Parathyroid adenoma (tissue), 2 donors: ENCODE results near the gene PLOD3.

Experiments
- H2AFZ ChIP-seq: fragments of 300-600 bp; sonication (generic); one replicate; pipeline ENCODE4 v1.7.0; 2017; ENCODE audit warnings: antibody characterized with exemption, mild to moderate bottlenecking
- H3K27ac ChIP-seq: fragments of 300-600 bp; sonication (generic); one replicate; pipeline ENCODE4 v1.7.0; 2017
- H3K27me3 ChIP-seq: fragments of 300-600 bp; sonication (generic); one replicate; pipeline ENCODE4 v1.7.0; 2017; ENCODE audit warnings: low read length; ENCODE audit not compliant: control insufficient read depth, insufficient read depth
- H3K36me3 ChIP-seq: fragments of 300-600 bp; sonication (generic); one replicate; pipeline ENCODE4 v1.7.0; 2017; ENCODE audit warnings: low read length; ENCODE audit not compliant: control insufficient read depth, insufficient read depth
- H3K4me1 ChIP-seq: fragments of 300-600 bp; sonication (generic); one replicate; pipeline ENCODE4 v1.7.0; 2017; ENCODE audit warnings: control low read depth
- H3K4me2 ChIP-seq: fragments of 300-600 bp; sonication (generic); one replicate; pipeline ENCODE4 v1.7.0; 2017; ENCODE audit warnings: low read length
- H3K4me3 ChIP-seq: fragments of 300-600 bp; sonication (generic); one replicate; pipeline ENCODE4 v1.7.0; 2017; ENCODE audit warnings: low read depth, low read length
- H3K79me2 ChIP-seq: fragments of 300-600 bp; sonication (generic); one replicate; pipeline ENCODE4 v1.7.0; 2017; ENCODE audit warnings: control low read depth
- H3K9ac ChIP-seq: fragments of 300-600 bp; sonication (generic); one replicate; pipeline ENCODE4 v1.7.0; 2017; ENCODE audit warnings: mild to moderate bottlenecking
- H3K9me3 ChIP-seq: fragments of 300-600 bp; sonication (generic); one replicate; pipeline ENCODE4 v1.7.0; 2017; ENCODE audit warnings: low read length; ENCODE audit not compliant: control insufficient read depth
- TF ChIP-seq, protein P1 (sequence below): fragments of 300-600 bp; sonication (generic); IDR thresholded peaks from one replicate; pipeline ENCODE4 v1.7.0; 2017; ENCODE audit warnings: antibody characterized with exemption, mild to moderate bottlenecking
- donor health status: primary hyperparathyroidism.

Gene PLOD3

GRCh38 chr7:101231644-101232043, 14.3 kb upstream of the PLOD3 start:
- Histone ChIP-seq H3K79me2 (no peaks in the 10 kb centered on the region), H3K9ac (no peak overlapping the region), H3K27me3 (no peaks in the 10 kb centered on the region), H2AFZ (peak overlapping the region; percentile 93), H3K27ac (peak overlapping the region; percentile 78), H3K4me2 (peak overlapping the region; percentile 82), H3K4me1 (peaks cover 12% of the 10 kb centered on the region), H3K9me3 (no peaks in the 10 kb centered on the region), H3K4me3 (peak overlapping the region; percentile 45), H3K36me3 (no peaks in the 10 kb centered on the region)
- TF ChIP-seq, protein P1, sequence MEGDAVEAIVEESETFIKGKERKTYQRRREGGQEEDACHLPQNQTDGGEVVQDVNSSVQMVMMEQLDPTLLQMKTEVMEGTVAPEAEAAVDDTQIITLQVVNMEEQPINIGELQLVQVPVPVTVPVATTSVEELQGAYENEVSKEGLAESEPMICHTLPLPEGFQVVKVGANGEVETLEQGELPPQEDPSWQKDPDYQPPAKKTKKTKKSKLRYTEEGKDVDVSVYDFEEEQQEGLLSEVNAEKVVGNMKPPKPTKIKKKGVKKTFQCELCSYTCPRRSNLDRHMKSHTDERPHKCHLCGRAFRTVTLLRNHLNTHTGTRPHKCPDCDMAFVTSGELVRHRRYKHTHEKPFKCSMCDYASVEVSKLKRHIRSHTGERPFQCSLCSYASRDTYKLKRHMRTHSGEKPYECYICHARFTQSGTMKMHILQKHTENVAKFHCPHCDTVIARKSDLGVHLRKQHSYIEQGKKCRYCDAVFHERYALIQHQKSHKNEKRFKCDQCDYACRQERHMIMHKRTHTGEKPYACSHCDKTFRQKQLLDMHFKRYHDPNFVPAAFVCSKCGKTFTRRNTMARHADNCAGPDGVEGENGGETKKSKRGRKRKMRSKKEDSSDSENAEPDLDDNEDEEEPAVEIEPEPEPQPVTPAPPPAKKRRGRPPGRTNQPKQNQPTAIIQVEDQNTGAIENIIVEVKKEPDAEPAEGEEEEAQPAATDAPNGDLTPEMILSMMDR, result no peak

- Histone ChIP-seq H3K9me3 (no peaks in the 10 kb centered on the region), H2AFZ (no peak overlapping the region), H3K79me2 (peaks cover 7% of the 10 kb centered on the region), H3K36me3 (no peaks in the 10 kb centered on the region), H3K9ac (no peak overlapping the region), H3K27ac (peak overlapping the region; percentile 84), H3K4me1 (peaks cover 9% of the 10 kb centered on the region), H3K27me3 (no peaks in the 10 kb centered on the region), H3K4me2 (no peak overlapping the region), H3K4me3 (no peak overlapping the region)
- TF ChIP-seq, protein P1, result no peak
These were observed 9.3 kb upstream of the PLOD3 start for GRCh38 chr7:101226721-101227120.

DNA sequence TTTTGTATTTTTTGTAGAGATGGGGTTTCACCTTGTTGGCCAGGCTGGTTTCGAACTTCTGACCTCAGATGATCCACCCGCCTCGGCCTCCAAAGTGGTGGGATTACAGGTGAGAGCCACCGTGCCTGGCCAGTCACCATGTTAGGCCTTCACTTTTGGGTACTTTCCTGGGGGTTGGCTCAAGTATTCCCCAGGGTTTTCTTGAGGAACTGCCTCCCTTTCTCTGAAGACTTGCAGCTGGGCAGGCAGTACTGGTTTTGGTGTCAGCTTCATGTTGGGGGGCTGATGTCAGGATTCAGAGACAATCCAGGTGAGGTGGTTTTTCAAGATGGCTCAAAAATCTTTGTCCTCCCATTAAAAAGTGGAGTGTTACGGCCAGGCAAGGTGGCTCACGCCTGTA, 8.3 kb upstream of the PLOD3 start:
- Histone ChIP-seq H3K36me3 (no peaks in the 10 kb centered on the region), H3K27me3 (no peaks in the 10 kb centered on the region), H3K4me2 (no peak overlapping the region), H3K4me1 (peaks cover 8% of the 10 kb centered on the region), H3K79me2 (peaks cover 13% of the 10 kb centered on the region), H3K27ac (no peak overlapping the region), H3K4me3 (no peak overlapping the region), H3K9ac (no peak overlapping the region), H2AFZ (no peak overlapping the region), H3K9me3 (no peaks in the 10 kb centered on the region)
- TF ChIP-seq, protein P1, result no peak

- H3K9me3 ChIP-seq, result no peaks in the 10 kb centered on the region
- peaks cover 8% of the 10 kb centered on the region for H3K4me1 ChIP-seq
- no peaks in the 10 kb centered on the region for H3K27me3 ChIP-seq
- no peak overlapping the region for H2AFZ ChIP-seq
- H3K36me3 ChIP-seq, result no peaks in the 10 kb centered on the region
- H3K4me3 ChIP-seq, result no peak overlapping the region
- no peak overlapping the region for H3K9ac ChIP-seq
- peaks cover 33% of the 10 kb centered on the region for H3K79me2 ChIP-seq
- H3K4me2 ChIP-seq, result no peak overlapping the region
- no peak overlapping the region for H3K27ac ChIP-seq
- TF ChIP-seq, protein P1, result no peak
These were observed 6.1 kb upstream of the PLOD3 start for GRCh38 chr7:101223528-101223927.

DNA sequence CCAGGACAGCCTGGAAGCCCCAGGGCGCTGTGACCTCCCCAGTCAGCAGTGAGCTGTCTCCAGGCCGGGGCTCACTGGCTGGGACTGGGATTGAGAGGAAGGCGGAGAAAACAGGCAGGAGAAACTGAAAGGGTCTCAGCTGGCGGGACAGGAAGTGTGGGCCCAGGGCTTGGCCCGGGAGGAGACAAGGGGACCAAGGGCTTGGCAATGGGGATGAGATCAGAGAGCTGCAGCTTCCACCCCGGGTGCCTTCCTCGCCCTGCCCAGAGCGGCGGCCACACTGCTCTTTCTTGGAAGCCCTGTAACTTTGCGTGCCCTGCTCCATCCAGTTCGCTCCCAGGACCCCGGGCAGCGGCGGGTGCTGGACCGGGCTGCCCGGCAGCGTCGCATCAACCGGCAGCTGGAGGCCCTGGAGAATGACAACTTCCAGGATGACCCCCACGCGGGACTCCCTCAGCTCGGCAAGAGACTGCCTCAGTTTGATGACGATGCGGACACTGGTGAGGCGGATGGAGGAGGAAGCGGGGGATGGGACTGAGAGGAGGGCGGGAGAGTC, 5.0 kb upstream of the PLOD3 start:
- peaks cover 38% of the 10 kb centered on the region for H3K79me2 ChIP-seq
- peaks cover 8% of the 10 kb centered on the region for H3K4me1 ChIP-seq
- H3K4me2 ChIP-seq, result no peak overlapping the region
- no peak overlapping the region for H2AFZ ChIP-seq
- H3K27me3 ChIP-seq, result no peaks in the 10 kb centered on the region
- no peak overlapping the region for H3K27ac ChIP-seq
- H3K36me3 ChIP-seq, result no peaks in the 10 kb centered on the region
- TF ChIP-seq, protein P1, result no peak
- H3K9ac ChIP-seq, result no peak overlapping the region
- no peaks in the 10 kb centered on the region for H3K9me3 ChIP-seq
- H3K4me3 ChIP-seq, result no peak overlapping the region
